HG02678 (cell line): ENCODE measurements around the gene FBXW2.
A peak's percentile ranks its signal among the peaks of the same experiment; 100 is the strongest.
"Not testable (repeated sequence)": the region's sequence is repeated elsewhere in the genome, so short reads cannot be mapped to it uniquely, and the experiment has no call there.

Experiments
- ATAC-seq: cut with Tn5 transposase; IDR thresholded peaks from one replicate; pipeline ENCODE4 v1.9.1; 2021; ENCODE audit warnings: mild to moderate bottlenecking, moderate library complexity; ENCODE audit not compliant: unreplicated experiment

FBXW2 gene

GRCh38 chr9:120779227-120779626 lies 14.0 kb downstream of the FBXW2 start:
- no peak for ATAC-seq

DNA sequence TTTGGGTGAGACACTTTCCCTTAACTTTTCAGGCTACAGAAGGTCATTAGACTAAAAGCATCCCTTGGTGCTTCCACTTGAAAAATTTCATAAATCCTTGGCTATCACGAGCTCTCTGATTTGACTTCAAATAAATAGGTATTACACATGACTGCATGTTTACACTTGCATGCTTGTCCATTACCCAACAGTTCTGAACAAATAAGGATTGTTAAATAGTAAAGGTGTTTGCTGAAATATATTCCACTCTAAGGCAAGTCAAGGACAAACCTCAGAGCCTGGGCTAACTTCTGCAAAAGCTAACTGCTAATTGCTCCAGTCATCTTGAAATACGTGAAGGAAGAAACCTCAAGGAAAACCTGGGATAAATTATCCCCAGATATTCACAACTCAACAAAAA lies 14.5 kb downstream of the FBXW2 start:
- ATAC-seq, result no peak

GRCh38 chr9:120777229-120777628 lies 16.0 kb downstream of the FBXW2 start:
- no peak for ATAC-seq

- no peak for ATAC-seq
Measured at GRCh38 chr9:120776788-120777187, 16.4 kb downstream of the FBXW2 start.

GRCh38 chr9:120775859-120776258 lies 17.4 kb downstream of the FBXW2 start:
- ATAC-seq, result no peak

GRCh38 chr9:120774719-120775118 lies 18.5 kb downstream of the FBXW2 start:
- ATAC-seq, result no peak

DNA sequence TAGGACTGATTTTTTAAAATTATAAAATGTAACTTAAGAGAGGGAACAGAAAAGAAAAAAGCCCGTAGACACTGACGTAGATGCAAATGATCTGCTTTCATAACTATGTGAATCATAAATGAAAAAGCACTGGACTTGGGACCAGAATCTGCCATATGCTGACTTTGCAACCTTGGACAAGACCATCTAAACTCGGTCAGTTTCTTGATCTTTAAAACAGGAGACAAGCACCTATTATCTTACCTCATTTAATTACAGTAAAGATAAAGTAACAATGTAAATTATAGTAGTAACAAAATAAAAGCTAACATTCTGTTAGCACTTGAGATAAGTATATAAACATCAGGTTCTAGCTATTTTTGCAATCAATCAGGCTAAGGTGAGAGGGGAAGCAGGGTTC lies 20.0 kb downstream of the FBXW2 start:
- no peak for ATAC-seq

DNA sequence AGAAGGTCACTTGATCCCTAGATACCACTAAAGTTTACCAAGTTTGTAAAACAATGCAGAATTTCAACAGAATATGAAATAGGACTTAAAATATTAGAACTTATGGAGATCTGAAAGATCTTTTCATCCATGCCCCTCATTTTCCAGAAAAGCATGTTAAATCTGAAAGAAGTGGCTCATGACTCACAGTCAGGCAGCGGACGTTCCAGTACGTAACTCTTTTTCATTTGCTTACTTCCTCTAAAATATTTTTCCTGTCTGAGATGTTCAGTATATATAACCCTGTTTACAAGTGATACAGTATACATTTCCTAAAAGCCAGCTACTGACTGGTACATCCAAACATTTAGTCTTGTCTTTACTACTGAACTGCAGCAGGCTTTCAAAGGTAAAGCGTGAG lies 22.3 kb downstream of the FBXW2 start:
- no peak for ATAC-seq

DNA sequence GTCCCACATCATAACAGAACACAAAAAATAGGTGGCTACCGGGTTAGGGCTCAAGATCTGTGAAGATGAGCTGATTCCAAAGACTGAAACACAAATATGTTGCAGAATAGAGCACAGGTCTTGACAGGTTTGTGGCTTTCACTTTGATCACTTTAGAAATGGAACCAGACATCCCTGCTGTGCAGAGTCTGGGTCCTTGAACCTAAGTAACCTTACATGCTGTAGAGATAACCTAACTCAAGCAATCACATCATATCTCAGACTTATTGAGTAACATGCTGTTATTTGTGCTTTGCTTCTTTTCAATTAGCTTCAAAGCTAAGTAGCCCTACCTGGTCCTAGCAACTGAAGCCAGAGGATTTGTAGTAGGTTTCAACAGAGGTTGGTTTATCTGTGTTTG lies 24.3 kb downstream of the FBXW2 start:
- no peak for ATAC-seq

DNA sequence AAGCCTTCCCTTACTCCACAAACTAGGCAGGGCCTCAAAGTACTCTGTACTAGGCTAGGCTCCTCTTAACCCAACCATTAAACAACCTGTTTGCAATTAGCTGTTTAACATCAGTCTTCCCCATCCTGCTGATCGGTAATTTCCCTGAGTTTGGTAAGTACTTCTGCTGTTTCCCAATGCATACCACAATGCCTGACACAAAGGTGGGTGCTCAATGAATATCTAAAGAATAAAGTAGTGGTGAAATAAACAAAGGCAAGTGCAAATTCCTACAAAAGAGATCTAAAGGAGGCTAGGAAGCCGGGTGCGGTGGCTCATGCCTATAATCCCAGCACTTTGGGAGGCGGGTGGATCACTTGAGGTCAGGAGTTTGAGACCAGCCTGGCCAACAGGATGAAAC lies 25.0 kb downstream of the FBXW2 start:
- ATAC-seq, result no peak

GRCh38 chr9:120767451-120767850 lies 25.8 kb downstream of the FBXW2 start:
- no peak for ATAC-seq

DNA sequence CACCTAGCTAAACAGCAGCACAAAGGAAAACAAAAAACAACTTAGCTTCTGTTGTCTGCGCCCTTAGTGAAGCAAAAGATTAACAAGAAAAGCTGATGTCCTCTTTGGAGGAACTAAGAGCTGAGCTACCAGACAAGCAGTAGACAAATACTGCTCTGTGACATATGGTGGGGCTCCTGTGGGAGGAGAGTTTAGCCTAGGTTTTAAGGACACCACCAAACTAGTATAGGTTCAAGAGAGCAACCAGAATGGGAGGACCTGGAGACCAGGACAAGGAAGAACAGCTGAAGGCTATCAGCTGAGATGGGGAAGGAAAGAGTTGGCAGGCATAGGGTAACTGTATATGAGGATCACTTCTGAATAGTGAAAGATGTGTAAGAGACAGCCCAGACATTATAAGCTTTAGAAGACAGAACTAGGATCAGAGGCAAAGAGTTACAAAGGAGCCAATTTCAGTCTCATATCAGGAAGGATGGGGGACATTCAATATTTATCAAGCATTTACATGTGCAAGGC lies 27.2 kb downstream of the FBXW2 start:
- no peak for ATAC-seq

DNA sequence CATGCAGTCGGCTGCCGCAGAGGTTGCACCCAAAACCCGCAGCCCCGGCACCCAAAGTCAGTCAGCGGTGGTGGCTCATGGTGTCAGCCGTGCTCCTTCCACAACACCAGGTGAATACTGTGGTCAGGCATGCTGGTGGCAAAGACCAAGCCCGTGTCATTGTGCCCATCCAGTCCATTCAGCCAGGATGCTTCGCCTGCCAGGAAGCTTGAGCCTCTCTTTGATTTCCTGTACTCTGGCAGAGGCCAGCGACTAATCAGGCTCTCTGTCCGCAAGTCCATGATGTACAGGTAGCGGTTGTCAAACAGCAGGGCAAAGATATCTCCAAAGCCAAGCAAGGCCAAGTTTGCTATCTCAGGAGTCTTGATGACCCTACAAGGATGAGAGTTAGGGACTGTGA lies 28.7 kb downstream of the FBXW2 start:
- no peak for ATAC-seq

GRCh38 chr9:120761006-120761405 lies 32.2 kb downstream of the FBXW2 start:
- no peak for ATAC-seq

GRCh38 chr9:120759755-120760400 lies 33.3 kb downstream of the FBXW2 start:
- ATAC-seq, result no peak

DNA sequence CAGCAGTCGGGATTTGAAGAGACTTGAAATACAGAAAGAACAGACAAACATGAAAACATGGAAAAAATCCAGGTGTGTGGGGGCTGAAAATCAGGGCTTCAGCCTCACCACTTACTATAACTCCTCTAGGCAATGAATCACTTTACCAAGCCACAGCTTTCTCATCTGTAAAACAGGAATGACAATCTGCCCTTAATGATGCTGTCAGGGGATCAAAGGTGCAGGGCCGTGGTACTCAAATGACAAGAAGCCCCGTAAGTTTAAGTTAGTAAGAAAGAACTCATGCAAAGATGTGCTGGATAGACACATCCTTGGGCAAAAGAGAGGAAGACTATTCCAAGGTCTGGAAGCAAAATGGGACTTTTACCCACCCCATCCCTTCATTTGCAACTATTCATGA lies 34.7 kb downstream of the FBXW2 start:
- ATAC-seq, result no peak

GRCh38 chr9:120757026-120757913 lies 35.9 kb downstream of the FBXW2 start:
- ATAC-seq, result no peak

GRCh38 chr9:120756531-120756930 lies 36.7 kb downstream of the FBXW2 start:
- no peak for ATAC-seq

DNA sequence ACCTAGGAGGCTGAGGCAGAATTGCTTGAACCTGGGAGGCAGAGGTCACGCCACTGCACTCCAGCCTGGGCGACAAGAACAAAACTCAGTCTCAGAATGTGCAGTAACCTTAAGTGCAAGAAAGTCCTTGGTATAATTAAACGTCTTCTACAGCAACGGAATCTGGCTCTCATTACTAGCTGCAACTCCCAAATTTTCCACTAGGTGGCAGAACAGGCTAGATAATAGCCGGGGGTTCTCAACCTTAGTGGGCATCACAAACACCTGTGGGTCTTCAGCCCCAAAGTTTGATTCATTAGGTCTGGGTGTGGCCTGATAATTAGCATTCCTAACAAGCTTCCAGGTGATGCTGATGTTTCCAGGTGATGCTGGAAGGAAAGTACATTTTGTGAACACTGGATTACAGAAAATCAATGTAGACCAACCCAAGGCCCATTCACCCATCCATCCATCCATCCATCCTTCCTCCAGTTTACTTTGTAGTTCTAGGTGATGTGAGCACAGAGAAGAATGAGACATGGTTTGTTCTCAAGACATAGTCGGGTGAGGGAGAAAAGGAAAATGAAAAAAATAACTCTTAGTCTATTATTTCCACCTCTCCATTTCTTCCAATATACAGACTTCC lies 37.3 kb downstream of the FBXW2 start:
- peak; percentile 36 for ATAC-seq

DNA sequence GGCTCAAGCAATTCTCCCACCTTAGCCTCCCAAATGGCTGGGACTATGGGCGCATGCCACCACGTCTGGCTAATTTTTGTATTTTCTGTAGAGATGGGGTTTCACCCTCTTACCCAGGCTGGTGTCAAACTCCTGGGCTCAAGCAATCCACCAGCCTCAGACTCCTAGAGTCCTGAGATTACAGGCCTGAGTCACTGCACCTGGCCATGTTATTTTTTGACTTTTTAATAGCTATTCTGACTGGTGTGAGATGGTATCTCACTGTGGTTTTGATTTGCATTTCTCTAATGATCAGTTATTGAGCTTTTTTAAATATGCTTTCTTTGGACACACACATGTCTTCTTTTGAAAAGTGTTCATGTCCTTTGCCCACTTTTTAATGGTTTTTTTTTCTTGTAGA lies 38.2 kb downstream of the FBXW2 start:
- peak; percentile 91 for ATAC-seq

- no peak for ATAC-seq
Measured at GRCh38 chr9:120750421-120750820, 42.8 kb downstream of the FBXW2 start.

GRCh38 chr9:120746366-120746765 lies 46.9 kb downstream of the FBXW2 start:
- ATAC-seq, result not testable (repeated sequence)
